Activated naive CD4-positive, alpha-beta T cell treated with anti-CD3 and anti-CD28 coated beads, Interleukin-2, amount 50 U/mL, for 72 hours (primary cell): ENCODE measurements around the gene DNAJA4. TPM values are rescaled to one million over a fixed set of nuclear protein-coding genes. Genes with fewer than 3 reads are reported as not detected.
"Not testable (repeated sequence)": the region's sequence is repeated elsewhere in the genome, so short reads cannot be mapped to it uniquely, and the experiment has no call there.

Experiments
- ATAC-seq, 2 donors: fragments of 150-1000 bp; cut with Tn5 transposase; 2 replicates each; pipeline ENCODE4 v1.10.0; 2021; ENCODE audit warnings: mild to moderate bottlenecking in 2 of 2, moderate library complexity in 2 of 2
- DNase-seq, 2 donors: peaks; one replicate each; pipeline ENCODE4 v3.0.0; 2021 to 2022; ENCODE audit warnings: low spot score in 2 of 2
- H3K27ac Mint-ChIP-seq, 2 donors: one replicate each; pipeline ENCODE4 v1.8.0; 2022; ENCODE audit warnings: mild to moderate bottlenecking in 2 of 2, mixed read lengths in 2 of 2
- H3K36me3 Mint-ChIP-seq, 2 donors: one replicate each; pipeline ENCODE4 v1.8.0; 2022; ENCODE audit warnings: mixed read lengths in 2 of 2
- H3K9me3 Mint-ChIP-seq, 2 donors: one replicate each; pipeline ENCODE4 v1.8.0; 2022; ENCODE audit warnings: mixed read lengths in 2 of 2
- total RNA-seq, 2 donors: library from RNA; stranded (reverse); gene quantifications; one replicate each; pipeline ENCODE4 v1.2.3, GENCODE V29; 2022

DNAJA4 gene
- total RNA-seq, 2 donors from 2014 or later: 39.0 to 57.1 TPM

GRCh38 chr15:78239811-78240210 is 24.6 kb upstream of the DNAJA4 start:
- H3K27ac Mint-ChIP-seq: no peak overlapping the region
- H3K9me3 Mint-ChIP-seq: no peaks in the 10 kb centered on the region
- no peaks in the 10 kb centered on the region for H3K36me3 Mint-ChIP-seq
- ATAC-seq (no peak), DNase-seq (no peak)

- DNase-seq: peak; percentile 76 to 89
- peak; percentile 95 to 97 for ATAC-seq
Measured at GRCh38 chr15:78241017-78241416, 23.3 kb upstream of the DNAJA4 start.

GRCh38 chr15:78242128-78242527 is 22.2 kb upstream of the DNAJA4 start:
- H3K27ac Mint-ChIP-seq: no peak overlapping the region
- no peaks in the 10 kb centered on the region for H3K36me3 Mint-ChIP-seq
- DNase-seq: peak in 1 of 2 donors; percentile 46
- peak; percentile 47 to 56 for ATAC-seq
- H3K9me3 Mint-ChIP-seq: no peaks in the 10 kb centered on the region

More at GRCh38 chr15:78241017-78241416, 23.3 kb upstream of the DNAJA4 start:
- Mint-ChIP-seq H3K36me3 (no peaks in the 10 kb centered on the region), H3K27ac (no peak overlapping the region), H3K9me3 (no peaks in the 10 kb centered on the region)

GRCh38 chr15:78243058-78243457 is 21.3 kb upstream of the DNAJA4 start:
- no peaks in the 10 kb centered on the region for H3K36me3 Mint-ChIP-seq
- ATAC-seq (no peak), DNase-seq (no peak)
- no peaks in the 10 kb centered on the region for H3K9me3 Mint-ChIP-seq
- no peak overlapping the region for H3K27ac Mint-ChIP-seq

GRCh38 chr15:78243491-78243941 is 20.8 kb upstream of the DNAJA4 start:
- no peaks in the 10 kb centered on the region for H3K9me3 Mint-ChIP-seq
- ATAC-seq (no peak), DNase-seq (no peak)
- no peak overlapping the region for H3K27ac Mint-ChIP-seq
- H3K36me3 Mint-ChIP-seq: no peaks in the 10 kb centered on the region

- ATAC-seq (no peak), DNase-seq (no peak)
- H3K36me3 Mint-ChIP-seq: no peaks in the 10 kb centered on the region
- no peaks in the 10 kb centered on the region for H3K9me3 Mint-ChIP-seq
- no peak overlapping the region for H3K27ac Mint-ChIP-seq
Measured at GRCh38 chr15:78244101-78244500, 20.3 kb upstream of the DNAJA4 start.

GRCh38 chr15:78244893-78245292 is 19.5 kb upstream of the DNAJA4 start:
- no peak for DNase-seq
- Mint-ChIP-seq H3K27ac (no peak overlapping the region), H3K9me3 (no peaks in the 10 kb centered on the region), H3K36me3 (no peaks in the 10 kb centered on the region)
- ATAC-seq: no peak

- H3K36me3 Mint-ChIP-seq, DNase-seq, H3K27ac Mint-ChIP-seq, H3K9me3 Mint-ChIP-seq, ATAC-seq: not testable (repeated sequence)
Measured at GRCh38 chr15:78245392-78245791, 19.0 kb upstream of the DNAJA4 start.

GRCh38 chr15:78245976-78246620 is 18.3 kb upstream of the DNAJA4 start:
- H3K9me3 Mint-ChIP-seq, H3K36me3 Mint-ChIP-seq, H3K27ac Mint-ChIP-seq, ATAC-seq, DNase-seq: not testable (repeated sequence)

GRCh38 chr15:78247911-78248310 is 16.5 kb upstream of the DNAJA4 start:
- no peaks in the 10 kb centered on the region for H3K9me3 Mint-ChIP-seq
- ATAC-seq (no peak), DNase-seq (no peak)
- no peak overlapping the region for H3K27ac Mint-ChIP-seq
- H3K36me3 Mint-ChIP-seq: no peaks in the 10 kb centered on the region

GRCh38 chr15:78249131-78249530 is 15.2 kb upstream of the DNAJA4 start:
- ATAC-seq (no peak), DNase-seq (no peak)
- no peaks in the 10 kb centered on the region for H3K36me3 Mint-ChIP-seq
- H3K9me3 Mint-ChIP-seq: no peaks in the 10 kb centered on the region
- no peak overlapping the region for H3K27ac Mint-ChIP-seq

GRCh38 chr15:78251136-78251535 is 13.2 kb upstream of the DNAJA4 start:
- H3K9me3 Mint-ChIP-seq: no peaks in the 10 kb centered on the region
- ATAC-seq: no peak
- no peak overlapping the region for H3K27ac Mint-ChIP-seq
- DNase-seq: no peak
- no peaks in the 10 kb centered on the region for H3K36me3 Mint-ChIP-seq

GRCh38 chr15:78255421-78256043 is 8.8 kb upstream of the DNAJA4 start:
- H3K27ac Mint-ChIP-seq: no peak overlapping the region
- no peaks in the 10 kb centered on the region for H3K9me3 Mint-ChIP-seq
- ATAC-seq: no peak
- no peak for DNase-seq
- H3K36me3 Mint-ChIP-seq: no peaks in the 10 kb centered on the region

- peak overlapping the region in 1 of 2 donors; percentile 4 for H3K27ac Mint-ChIP-seq
- no peaks in the 10 kb centered on the region for H3K9me3 Mint-ChIP-seq
- H3K36me3 Mint-ChIP-seq: no peaks in the 10 kb centered on the region
- ATAC-seq (no peak), DNase-seq (no peak)
Measured at GRCh38 chr15:78256044-78256437, 8.3 kb upstream of the DNAJA4 start.

- DNase-seq (no peak), ATAC-seq (no peak)
- Mint-ChIP-seq H3K27ac (no peak overlapping the region), H3K36me3 (no peaks in the 10 kb centered on the region), H3K9me3 (no peaks in the 10 kb centered on the region)
Measured at GRCh38 chr15:78257681-78258080, 6.7 kb upstream of the DNAJA4 start.

GRCh38 chr15:78259232-78259631 is 5.1 kb upstream of the DNAJA4 start:
- DNase-seq: no peak
- H3K36me3 Mint-ChIP-seq: no peaks in the 10 kb centered on the region
- no peaks in the 10 kb centered on the region for H3K9me3 Mint-ChIP-seq
- no peak overlapping the region for H3K27ac Mint-ChIP-seq
- ATAC-seq: no peak

- no peaks in the 10 kb centered on the region for H3K9me3 Mint-ChIP-seq
- peaks cover 0 to 5% of the 10 kb centered on the region in 2 donors for H3K36me3 Mint-ChIP-seq
- no peak for DNase-seq
- ATAC-seq: no peak
- no peak overlapping the region for H3K27ac Mint-ChIP-seq
Measured at GRCh38 chr15:78260489-78260888, 3.9 kb upstream of the DNAJA4 start.

GRCh38 chr15:78261062-78261461 is 3.3 kb upstream of the DNAJA4 start:
- no peak for DNase-seq
- peaks cover 0 to 10% of the 10 kb centered on the region in 2 donors for H3K36me3 Mint-ChIP-seq
- H3K9me3 Mint-ChIP-seq: no peaks in the 10 kb centered on the region
- no peak overlapping the region for H3K27ac Mint-ChIP-seq
- no peak for ATAC-seq
